Liver (tissue), 9 donors: ENCODE results near the gene OASL. TPM values are rescaled to one million over a fixed set of nuclear protein-coding genes. Genes with fewer than 3 reads are reported as not detected.

Source experiments
- DNase-seq: peaks from one replicate; pipeline ENCODE4 v3.0.0-alpha.2; 2017; ENCODE audit warnings: low spot score
- H3K27ac ChIP-seq, 2 donors: one replicate each; pipeline ENCODE4 v1.7.0; 2013; ENCODE audit warnings: inconsistent platforms in 2 of 2, low read length in 2 of 2, control low read depth in 1 of 2, low read depth in 1 of 2, mild to moderate bottlenecking in 1 of 2
- H3K27me3 ChIP-seq, 4 donors: one replicate each; pipeline versions ENCODE4 v1.6.1 to v1.7.0; 2013; ENCODE audit warnings: low read length in 3 of 4, inconsistent platforms in 1 of 4, mild to moderate bottlenecking in 1 of 4, moderate library complexity in 1 of 4; ENCODE audit not compliant: control insufficient read depth in 4 of 4, insufficient read depth in 4 of 4
- H3K36me3 ChIP-seq, 4 donors: one replicate each; pipeline versions ENCODE4 v1.6.1 to v1.7.0; 2013; ENCODE audit warnings: low read length in 3 of 4, mild to moderate bottlenecking in 3 of 4, low read depth in 1 of 4, moderate library complexity in 1 of 4; ENCODE audit not compliant: control insufficient read depth in 4 of 4, insufficient read depth in 3 of 4
- H3K4me1 ChIP-seq, 4 donors: one replicate each; pipeline versions ENCODE4 v1.6.1 to v1.7.0; 2013; ENCODE audit warnings: low read length in 3 of 4, mild to moderate bottlenecking in 3 of 4, moderate library complexity in 1 of 4; ENCODE audit not compliant: control insufficient read depth in 4 of 4, insufficient read depth in 4 of 4
- H3K4me3 ChIP-seq, 3 donors: one replicate each; pipeline versions ENCODE4 v1.6.1 to v1.7.0; 2013; ENCODE audit warnings: low read length in 3 of 3, control low read depth in 1 of 3, low read depth in 1 of 3, mild to moderate bottlenecking in 1 of 3
- H3K9ac ChIP-seq, 2 donors: one replicate each; pipeline ENCODE4 v1.7.0; 2013; ENCODE audit warnings: low read length in 2 of 2, mild to moderate bottlenecking in 2 of 2, moderate library complexity in 2 of 2, control low read depth in 1 of 2, low read depth in 1 of 2
- H3K9me3 ChIP-seq, 4 donors: one replicate each; pipeline versions ENCODE4 v1.6.1 to v1.7.0; 2013; ENCODE audit warnings: low read length in 3 of 4; ENCODE audit not compliant: control insufficient read depth in 4 of 4
- CTCF ChIP-seq: fragments of 150-350 bp; IDR thresholded peaks from 2 replicates; pipeline ENCODE4 v1.5.1; 2017; ENCODE audit warnings: improper control_type of control experiment, low read depth, low read length; ENCODE audit not compliant: missing input control
- EGR1 ChIP-seq, 2 donors: IDR thresholded peaks; 2 replicates each; pipeline ENCODE4 v1.6.1; 2016 to 2018; ENCODE audit warnings: antibody characterized with exemption in 2 of 2, low read depth in 2 of 2
- FOXA2 ChIP-seq: IDR thresholded peaks from 2 replicates; pipeline ENCODE4 v1.6.1; 2016; ENCODE audit warnings: antibody characterized with exemption
- GABPA ChIP-seq, 2 donors: IDR thresholded peaks in 1 of 2; conservative IDR thresholded peaks in 1 of 2; 2 replicates each; pipeline ENCODE4 v1.6.1; 2016; ENCODE audit warnings: antibody characterized with exemption in 2 of 2, mild to moderate bottlenecking in 1 of 2, moderate library complexity in 1 of 2
- HNF4A ChIP-seq, 2 donors: conservative IDR thresholded peaks; 2 replicates each; pipeline ENCODE4 v1.6.1; 2016; ENCODE audit warnings: antibody characterized with exemption in 2 of 2, mild to moderate bottlenecking in 2 of 2
- HNF4G ChIP-seq: IDR thresholded peaks from 2 replicates; pipeline ENCODE4 v1.6.1; 2016; ENCODE audit warnings: antibody characterized with exemption
- MAX ChIP-seq: IDR thresholded peaks from 2 replicates; pipeline ENCODE4 v1.6.1; 2016; ENCODE audit warnings: antibody characterized with exemption
- NR2F2 ChIP-seq: IDR thresholded peaks from 2 replicates; pipeline ENCODE4 v1.6.1; 2016; ENCODE audit warnings: antibody characterized with exemption
- RAD21 ChIP-seq, 2 donors: IDR thresholded peaks; 2 replicates each; pipeline ENCODE4 v1.6.1; 2016; ENCODE audit warnings: antibody characterized with exemption in 2 of 2, mild to moderate bottlenecking in 2 of 2
- RXRA ChIP-seq, 2 donors: IDR thresholded peaks; 2 replicates each; pipeline ENCODE4 v1.6.1; 2017 to 2018; ENCODE audit warnings: antibody characterized with exemption in 2 of 2, mild to moderate bottlenecking in 1 of 2
- TAF1 ChIP-seq: conservative IDR thresholded peaks from 2 replicates; pipeline ENCODE4 v1.6.1; 2016; ENCODE audit warnings: antibody characterized with exemption, mild to moderate bottlenecking
- YY1 ChIP-seq: IDR thresholded peaks from 2 replicates; pipeline ENCODE4 v1.6.1; 2016; ENCODE audit warnings: antibody characterized with exemption, mild to moderate bottlenecking
- whole genome bisulfite sequencing: extraction: QIAGEN DNeasy Blood & Tissue Kit; methylation state at CpG from one replicate; pipeline ENCODE4 v1.1.7; 2013; 5-methylcytosine and 5-hydroxymethylcytosine counted together
- polyA plus RNA-seq, 2 donors: library from polyadenylated mRNA; stranded (reverse) in 1 of 2; unstranded in 1 of 2; fragments of 200-250 nt in 1 of 2; fragments of >200 nt in 1 of 2; fragmentation: Nextera tagmentation in 1 of 2; extraction: Ambion mirVana in 1 of 2; gene quantifications; one replicate each; pipeline versions ENCODE4 v1.2.1 to v1.2.3, GENCODE V29; 2013 to 2015
- total RNA-seq, 2 donors: library from RNA; depleted of rRNA; stranded (reverse); fragments of >200 nt; gene quantifications; one replicate each; pipeline ENCODE4 v1.2.3, GENCODE V29; 2014
- donor health status: healthy.
- donor health status: healthy.
- donor health status: healthy.
- donor health status: healthy.
- donor health status: healthy.

The OASL gene
- total and polyA plus RNA-seq, 4 donors: 0.89 to 4.5 (median 3.1) TPM

DNA sequence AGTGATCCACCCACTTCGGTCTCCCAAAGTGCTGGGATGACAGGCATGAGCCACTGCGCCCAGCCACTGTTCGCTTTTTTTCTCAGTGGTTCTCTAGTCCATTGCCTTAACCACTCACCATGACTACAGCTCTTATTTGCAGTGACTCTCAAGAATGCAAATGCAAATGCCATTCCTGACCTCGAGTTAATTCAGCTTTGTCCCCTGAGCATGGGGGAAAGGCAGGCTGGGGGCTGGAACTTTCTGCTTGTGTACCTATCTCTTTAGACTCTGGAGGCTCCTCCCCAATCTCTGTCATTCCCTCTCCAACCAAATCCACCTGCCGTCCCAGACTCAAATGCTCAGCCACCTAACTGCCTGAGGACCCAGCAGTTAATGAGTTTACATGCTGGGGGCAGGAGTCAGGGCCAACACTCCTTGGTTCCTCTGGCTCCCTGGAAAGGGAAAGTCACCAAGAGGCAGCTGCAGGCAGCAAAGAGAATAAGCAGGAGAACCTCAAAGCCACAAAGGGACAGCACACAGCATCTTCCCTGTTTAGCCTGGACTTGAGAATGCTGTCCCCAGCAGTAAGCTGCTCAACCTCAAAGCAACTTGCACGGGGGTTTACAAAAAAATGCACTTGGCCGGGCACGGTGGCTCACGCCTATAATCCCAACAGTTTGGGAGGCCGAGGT lies 66.0 kb downstream of the OASL start:
- Histone ChIP-seq H3K27me3 (no peaks in the 10 kb centered on the region), H3K9ac (no peak overlapping the region), H3K4me1 (peaks cover 0 to 62% (median 34%) of the 10 kb centered on the region in 4 donors), H3K4me3 (no peak overlapping the region), H3K9me3 (no peaks in the 10 kb centered on the region), H3K36me3 (peaks cover 3 to 13% (median 9%) of the 10 kb centered on the region in 4 donors), H3K27ac (peak overlapping the region in 1 of 2 donors; percentile 19)
- DNase-seq: no peak
- TF ChIP-seq CTCF: no peak
- TF ChIP-seq MAX: no peak
- 58% methylated on average over 10 of the region's 10 CpGs for WGBS

DNA sequence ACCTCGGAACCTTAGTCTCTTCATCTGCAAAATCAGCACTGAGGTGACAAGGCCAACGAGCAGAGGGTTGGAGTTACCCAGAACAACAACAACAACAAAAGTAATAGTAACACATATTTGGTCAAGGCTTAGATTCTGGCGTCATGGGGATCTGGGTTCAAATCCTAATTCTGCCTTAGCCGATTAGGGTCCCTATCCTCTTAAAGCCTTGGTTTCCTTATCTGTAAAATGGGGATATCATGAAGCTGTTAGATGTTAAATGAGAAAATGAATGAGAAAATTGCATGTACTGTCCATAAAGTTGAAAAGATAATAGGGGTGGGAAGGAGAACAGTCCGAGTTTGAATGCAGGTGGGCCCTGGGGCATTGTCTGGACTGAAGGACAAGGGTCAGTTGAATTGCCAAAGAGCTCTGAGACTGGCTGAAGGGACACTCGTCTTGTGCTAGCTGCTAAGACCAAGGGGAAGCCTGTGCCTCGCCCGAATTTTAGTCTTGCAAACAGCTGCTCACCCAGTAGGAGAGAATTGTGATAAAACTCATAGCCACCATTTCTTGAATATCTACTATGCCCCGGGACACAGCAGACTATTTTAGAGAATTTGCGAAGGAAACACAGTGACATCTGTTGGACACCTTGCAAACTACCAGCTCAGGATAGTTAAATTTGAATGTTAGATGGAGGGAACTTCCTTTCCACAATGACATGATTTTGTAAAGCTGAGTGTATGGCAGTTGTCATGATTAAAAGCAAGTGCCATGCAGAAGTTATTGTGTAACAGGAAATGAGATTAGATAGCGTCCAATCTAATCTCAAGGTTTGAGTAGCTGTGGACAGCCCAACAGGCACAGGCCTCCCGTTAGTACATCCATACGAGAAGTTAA lies 67.5 kb downstream of the OASL start:
- Histone ChIP-seq H3K9ac (no peak overlapping the region), H3K36me3 (peaks cover 3 to 13% (median 9%) of the 10 kb centered on the region in 4 donors), H3K27me3 (no peaks in the 10 kb centered on the region), H3K27ac (no peak overlapping the region), H3K9me3 (no peaks in the 10 kb centered on the region), H3K4me1 (peaks cover 0 to 51% (median 24%) of the 10 kb centered on the region in 4 donors), H3K4me3 (no peak overlapping the region)
- DNase-seq: no peak
- peak; percentile 79 to 84 for TF ChIP-seq RAD21 (IDR thresholded peaks at IDR 0.05)
- no peak for TF ChIP-seq TAF1
- TF ChIP-seq HNF4A (conservative IDR thresholded peaks at IDR 0.05): peak; percentile 26 to 53
- peak in 1 of 2 donors; percentile 32 for TF ChIP-seq GABPA (IDR thresholded peaks at IDR 0.05 in 1 of 2, conservative IDR thresholded peaks at IDR 0.05 in 1 of 2)
- no peak for TF ChIP-seq EGR1 (IDR thresholded peaks at IDR 0.05; ENCODE audit: low read depth in 2 of 2)
- no peak for TF ChIP-seq MAX
- TF ChIP-seq FOXA2: no peak
- peak; percentile 21 for TF ChIP-seq YY1
- no peak for TF ChIP-seq NR2F2
- no peak for TF ChIP-seq HNF4G
- peak; percentile 69 for TF ChIP-seq CTCF
- no peak for TF ChIP-seq RXRA (IDR thresholded peaks at IDR 0.05)
- WGBS: 32% methylated on average over 13 of the region's 13 CpGs
